ENCODE data around the gene COL6A2. TPM values are rescaled to one million over a fixed set of nuclear protein-coding genes. Genes with fewer than 3 reads are reported as not detected.

Gene COL6A2
- total RNA-seq, 1 donor = 11.3 TPM

DNA sequence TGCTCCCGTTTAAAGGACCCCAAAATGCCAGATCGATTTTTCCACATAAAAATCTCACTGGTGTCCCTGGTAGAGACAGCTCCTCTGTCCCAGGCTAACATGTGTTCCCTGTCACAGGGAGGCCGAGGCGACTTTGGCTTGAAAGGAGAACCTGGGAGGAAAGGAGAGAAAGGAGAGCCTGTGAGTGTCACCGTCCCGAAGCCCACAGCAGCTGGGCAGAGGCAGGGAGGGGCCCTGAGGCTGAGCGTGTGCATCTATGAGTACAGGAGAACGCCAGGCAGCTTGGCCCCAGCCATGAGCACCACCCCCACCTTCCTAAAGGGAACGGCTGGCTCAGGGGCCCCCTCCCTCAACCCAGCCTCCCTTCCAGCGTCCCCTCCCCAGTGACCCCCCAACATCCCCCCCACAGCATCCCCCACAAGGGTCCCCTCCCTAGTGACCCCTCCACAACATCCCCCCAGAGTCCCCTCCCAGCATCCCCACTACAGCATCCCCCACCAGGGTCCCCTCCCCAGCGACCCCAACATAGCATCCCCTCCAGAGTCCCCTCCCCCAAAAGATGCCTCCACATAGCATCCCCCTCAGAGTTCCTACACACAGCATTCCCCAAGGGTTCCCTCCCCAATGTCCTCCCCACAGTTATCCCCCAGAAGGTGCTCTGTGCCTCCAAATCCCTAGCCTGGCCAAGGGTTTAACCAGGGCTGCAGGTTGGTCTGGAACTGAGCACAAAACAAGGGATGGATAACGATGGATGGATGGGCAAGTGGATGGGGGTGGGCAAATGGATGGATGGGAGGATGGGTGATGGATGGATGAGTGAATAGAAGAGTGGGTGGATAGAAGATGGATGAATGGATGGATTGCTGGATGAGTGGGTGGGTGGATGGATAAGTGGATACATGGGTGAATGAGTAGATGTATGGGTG lies 25.1 kb downstream of the COL6A2 start:
- DNase-seq (ENCODE audit: low read depth in 2 of 3, low spot score in 2 of 3) = no peak

DNA sequence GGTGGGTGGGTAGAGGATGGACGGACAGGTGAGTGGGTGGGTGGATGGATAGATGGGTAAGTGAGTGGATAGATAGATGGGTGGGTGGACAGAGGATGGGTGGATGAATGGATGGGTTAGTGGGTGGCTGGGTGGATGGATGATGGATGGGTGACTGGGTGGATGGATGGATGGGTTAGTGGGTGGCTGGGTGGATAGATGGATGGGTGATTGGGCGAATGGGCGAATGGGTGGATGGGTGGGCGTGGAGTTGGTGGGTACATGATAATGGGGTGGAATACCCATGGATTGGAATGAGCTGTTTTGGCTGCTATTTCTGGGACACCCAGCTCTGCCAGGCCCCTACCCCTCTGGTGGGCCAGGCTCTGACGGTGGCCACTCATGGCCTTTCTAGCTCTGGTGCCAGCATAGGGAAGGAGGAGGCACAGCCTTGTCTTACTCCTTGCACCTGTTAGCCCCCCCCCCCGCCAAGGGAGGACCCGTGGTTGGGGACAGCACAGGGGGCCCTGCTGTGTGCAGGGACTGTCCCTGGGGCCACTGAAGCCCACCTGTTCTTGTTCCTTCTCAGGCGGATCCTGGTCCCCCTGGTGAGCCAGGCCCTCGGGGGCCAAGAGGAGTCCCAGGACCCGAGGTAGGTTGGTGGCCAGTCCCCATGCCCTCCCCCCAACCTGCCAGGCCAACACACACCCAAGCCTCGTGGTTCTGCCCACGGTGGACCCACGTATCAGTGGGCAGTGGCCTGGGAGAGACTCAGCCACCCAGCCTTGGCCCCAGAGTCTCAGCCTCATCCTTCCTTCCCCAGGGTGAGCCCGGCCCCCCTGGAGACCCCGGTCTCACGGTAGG lies 26.4 kb downstream of the COL6A2 start:
- DNase-seq (ENCODE audit: low read depth in 2 of 3, low spot score in 2 of 3) = no peak

DNA sequence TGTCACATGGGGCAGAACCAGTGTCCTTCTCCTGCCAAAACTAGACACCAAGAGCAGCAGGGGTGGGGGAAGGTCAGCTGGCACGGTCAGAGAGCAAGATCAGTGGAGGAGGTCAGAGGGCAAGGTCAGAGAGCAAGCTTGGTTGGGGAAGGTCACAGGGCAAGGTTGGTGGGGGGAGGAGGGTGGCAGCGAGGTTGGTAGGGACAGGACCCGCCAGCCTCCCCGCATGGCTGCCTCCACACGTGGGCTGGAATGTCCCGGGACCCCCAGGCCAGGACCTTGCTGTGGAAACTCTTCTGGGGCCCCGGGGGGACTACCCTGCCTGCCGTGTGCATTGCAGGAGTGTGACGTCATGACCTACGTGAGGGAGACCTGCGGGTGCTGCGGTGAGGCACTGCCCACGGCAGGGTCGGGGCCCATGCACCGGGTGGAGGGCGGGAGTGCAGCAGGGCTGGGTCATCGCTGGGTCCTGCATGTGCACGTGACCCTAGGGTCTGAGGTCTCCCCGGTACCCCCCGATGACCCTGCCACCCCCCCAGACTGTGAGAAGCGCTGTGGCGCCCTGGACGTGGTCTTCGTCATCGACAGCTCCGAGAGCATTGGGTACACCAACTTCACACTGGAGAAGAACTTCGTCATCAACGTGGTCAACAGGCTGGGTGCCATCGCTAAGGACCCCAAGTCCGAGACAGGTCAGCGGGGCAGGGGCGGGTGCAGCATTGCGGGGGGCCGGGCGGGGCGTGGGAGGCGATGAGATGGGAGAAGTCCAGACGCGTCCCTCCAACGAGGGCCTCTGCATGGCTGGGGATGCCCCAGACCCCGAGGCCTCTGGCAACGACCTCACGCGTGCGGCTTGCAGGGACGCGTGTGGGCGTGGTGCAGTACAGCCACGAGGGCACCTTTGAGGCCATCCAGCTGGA lies 27.3 kb downstream of the COL6A2 start:
- no peak for DNase-seq (ENCODE audit: low read depth in 2 of 3, low spot score in 2 of 3)

DNA sequence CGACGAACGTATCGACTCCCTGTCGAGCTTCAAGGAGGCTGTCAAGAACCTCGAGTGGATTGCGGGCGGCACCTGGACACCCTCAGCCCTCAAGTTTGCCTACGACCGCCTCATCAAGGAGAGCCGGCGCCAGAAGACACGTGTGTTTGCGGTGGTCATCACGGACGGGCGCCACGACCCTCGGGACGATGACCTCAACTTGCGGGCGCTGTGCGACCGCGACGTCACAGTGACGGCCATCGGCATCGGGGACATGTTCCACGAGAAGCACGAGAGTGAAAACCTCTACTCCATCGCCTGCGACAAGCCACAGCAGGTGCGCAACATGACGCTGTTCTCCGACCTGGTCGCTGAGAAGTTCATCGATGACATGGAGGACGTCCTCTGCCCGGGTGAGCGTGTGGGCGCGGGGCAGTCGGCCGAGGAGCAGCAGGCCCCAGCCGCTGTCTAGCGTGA lies 28.0 kb downstream of the COL6A2 start:
- DNase-seq (ENCODE audit: low read depth in 2 of 3, low spot score in 2 of 3) = no peak

DNA sequence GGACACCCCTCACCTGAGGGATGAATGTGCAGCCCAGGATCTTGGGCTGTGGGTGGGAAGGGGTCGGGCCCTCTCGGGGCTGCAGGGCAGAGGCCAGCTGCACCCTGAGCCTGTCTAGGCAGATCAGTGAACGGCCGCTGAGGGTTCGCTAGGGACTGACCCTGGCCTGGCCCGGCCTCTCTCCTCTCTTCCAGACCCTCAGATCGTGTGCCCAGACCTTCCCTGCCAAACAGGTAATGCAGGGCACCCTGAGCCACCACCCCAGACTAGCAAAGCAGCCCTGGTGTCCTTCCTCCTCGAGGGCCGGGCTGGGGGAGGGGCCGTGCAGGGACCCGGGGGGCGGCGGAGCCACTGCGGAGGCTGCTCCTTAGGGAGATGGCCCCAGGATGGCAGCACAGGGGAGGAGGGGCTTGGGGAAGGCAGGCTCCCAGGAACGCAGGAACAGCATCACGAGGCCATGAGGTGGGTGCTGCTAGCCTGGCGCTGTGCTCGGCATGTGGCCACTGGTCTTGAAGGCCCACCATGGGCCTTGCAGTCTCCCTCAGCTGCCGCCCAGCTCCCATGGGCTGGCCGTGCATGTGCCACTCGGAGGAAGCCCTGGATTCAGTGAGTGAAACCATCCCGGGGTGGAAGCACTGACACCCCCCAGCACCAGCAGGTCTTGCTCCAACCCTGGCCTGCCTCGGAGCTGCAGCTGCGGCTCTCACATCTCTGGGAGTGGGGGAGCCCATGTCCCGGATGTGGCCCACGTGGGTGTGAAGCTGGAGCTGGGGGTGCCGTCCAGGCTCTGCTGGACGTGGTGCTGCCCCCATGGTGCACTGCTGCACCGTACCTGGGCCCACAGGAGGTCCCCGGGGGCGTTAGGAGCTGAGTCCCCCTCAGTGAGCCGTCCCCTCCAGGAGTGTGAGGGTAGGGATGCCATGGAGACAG lies 28.7 kb downstream of the COL6A2 start:
- no peak for DNase-seq (ENCODE audit: low read depth in 2 of 3, low spot score in 2 of 3)

DNA sequence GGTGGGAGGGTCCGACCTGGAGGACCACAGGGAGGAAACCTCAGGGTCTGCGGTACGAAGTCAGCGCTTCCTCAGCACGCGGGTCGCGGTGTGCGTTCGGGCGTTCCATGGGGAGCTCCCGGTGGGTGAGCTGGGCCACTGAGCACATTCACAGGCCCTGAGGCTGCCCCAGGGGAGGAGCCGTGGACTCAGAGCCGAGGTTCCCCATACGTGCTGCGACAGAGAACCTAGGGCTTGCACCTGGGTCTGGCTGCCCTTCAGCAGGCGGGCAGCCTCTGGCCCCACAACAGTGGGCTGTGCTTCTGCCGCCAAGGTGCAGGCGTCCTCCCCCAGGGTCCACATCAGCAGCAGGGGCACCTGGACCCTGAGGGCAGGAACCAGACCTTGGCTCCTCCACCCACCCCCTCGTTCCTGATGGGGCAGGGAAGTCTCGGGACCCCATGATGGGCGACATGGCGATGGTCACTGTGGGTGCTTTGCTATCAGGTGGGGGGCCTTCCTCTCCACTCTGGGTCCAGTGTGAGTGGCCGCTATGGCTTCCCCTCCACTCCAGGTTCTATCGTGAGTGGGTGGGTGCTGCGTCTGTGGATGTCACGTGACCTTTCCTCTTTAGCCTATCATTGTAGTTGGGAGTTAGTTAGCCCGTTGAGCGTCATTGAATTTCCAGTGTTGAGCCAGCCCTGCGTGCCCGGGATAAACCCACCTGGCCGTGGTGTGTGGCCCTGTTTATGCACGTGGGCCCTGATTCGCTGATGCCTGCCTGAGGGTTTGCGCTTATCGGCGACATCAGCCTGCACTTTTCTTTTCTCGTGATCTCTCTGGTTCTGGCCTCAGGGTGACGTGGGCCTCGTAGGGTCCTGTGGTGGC lies 29.6 kb downstream of the COL6A2 start:
- no peak for DNase-seq (ENCODE audit: low read depth in 2 of 3, low spot score in 2 of 3)

DNA sequence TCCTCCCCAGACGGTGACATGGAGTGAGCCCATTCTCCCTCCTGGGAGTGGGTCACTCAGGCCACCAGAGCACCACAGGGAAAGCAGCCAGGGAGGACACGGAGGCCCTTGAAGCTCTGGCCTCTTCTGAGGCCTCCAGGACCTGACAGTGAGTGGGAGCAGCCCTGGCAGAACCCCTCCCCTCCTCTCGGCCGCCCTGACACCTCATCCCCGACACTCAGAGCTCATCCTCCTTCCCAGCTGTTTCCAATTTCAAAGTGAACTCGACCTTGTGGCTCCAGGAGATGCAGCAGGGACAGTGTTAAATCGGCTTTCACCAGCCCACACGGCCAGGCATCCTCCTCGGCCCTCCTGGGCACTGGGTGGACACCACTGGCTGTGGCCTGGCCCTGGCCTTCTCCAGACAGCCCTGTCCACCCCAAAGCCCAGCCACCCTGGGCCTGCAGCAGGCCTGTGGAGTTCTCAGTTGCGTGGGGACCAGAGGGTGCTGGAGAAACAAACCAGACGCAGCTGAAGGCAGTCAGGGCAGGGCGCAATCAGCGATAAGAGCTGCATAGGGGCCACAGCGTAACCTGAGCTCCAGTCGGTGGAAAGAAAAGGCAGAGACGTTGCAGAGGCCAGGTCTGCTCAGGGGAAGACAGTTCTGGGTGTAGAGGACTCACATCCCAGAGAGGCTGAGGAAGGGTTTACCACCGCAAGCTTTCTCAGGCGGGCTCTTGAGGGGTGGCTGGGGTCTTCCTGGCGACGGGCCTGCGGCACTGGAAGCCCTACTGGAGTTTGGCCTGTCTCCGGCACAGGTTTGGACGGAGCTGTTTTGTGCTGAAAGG lies 30.4 kb downstream of the COL6A2 start:
- no peak for DNase-seq (ENCODE audit: low read depth in 2 of 3, low spot score in 2 of 3)

DNA sequence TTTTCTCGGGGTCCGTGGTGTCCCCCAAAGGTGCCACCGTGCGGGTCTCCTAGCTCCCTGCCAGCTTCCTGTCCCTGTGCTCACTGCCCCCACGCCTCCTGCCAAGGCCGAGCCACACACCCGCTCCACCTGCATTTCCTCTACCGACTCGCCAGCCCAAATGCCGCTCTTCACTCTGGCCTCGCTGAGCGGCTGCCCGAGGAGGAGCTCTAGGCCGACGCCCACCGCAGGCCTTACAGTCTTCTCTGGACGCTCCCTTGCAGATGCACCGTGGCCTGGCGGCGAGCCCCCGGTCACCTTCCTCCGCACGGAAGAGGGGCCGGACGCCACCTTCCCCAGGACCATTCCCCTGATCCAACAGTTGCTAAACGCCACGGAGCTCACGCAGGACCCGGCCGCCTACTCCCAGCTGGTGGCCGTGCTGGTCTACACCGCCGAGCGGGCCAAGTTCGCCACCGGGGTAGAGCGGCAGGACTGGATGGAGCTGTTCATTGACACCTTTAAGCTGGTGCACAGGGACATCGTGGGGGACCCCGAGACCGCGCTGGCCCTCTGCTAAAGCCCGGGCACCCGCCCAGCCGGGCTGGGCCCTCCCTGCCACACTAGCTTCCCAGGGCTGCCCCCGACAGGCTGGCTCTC lies 31.1 kb downstream of the COL6A2 start:
- no peak for DNase-seq (ENCODE audit: low read depth in 2 of 3, low spot score in 2 of 3)

DNA sequence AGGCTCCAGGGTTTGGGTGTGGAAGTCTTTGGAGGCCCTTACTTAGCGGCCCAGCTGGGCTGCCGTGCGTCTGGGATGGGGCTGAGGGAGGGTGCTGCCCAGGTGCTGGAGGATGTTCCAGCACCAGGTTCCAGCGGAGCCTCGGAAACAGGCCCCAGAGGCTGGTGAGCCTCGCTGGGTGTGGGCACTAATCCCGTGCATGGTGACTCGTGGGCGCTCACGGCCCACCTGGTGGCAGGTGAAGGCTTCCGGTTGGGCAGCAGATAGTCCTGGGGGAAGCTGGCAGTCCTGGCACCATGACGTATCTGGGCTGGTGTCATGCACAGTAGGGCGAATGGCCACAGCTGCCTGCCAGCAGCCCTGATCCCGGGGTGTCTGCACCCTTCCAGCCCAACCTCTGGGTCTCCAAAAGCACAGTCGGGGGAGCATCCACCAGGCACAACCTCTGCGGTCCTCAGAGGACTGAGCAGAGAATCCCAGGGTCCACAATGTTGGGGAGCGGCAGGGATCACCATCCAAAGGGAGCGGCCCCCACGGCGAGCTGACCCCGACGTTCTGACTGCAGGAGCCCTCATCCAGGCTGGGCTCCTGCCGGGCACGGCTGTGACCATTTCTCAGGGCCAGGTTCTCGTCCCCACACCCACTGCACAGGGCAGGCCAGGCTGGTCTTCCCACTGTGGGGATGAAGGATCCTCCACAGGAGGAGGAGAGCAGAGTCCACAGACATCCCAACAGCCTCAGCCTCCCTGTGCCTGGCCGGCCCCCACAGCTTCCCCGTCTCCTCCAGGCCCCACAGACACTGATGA lies 32.1 kb downstream of the COL6A2 start:
- no peak for DNase-seq (ENCODE audit: low read depth in 2 of 3, low spot score in 2 of 3)

DNA sequence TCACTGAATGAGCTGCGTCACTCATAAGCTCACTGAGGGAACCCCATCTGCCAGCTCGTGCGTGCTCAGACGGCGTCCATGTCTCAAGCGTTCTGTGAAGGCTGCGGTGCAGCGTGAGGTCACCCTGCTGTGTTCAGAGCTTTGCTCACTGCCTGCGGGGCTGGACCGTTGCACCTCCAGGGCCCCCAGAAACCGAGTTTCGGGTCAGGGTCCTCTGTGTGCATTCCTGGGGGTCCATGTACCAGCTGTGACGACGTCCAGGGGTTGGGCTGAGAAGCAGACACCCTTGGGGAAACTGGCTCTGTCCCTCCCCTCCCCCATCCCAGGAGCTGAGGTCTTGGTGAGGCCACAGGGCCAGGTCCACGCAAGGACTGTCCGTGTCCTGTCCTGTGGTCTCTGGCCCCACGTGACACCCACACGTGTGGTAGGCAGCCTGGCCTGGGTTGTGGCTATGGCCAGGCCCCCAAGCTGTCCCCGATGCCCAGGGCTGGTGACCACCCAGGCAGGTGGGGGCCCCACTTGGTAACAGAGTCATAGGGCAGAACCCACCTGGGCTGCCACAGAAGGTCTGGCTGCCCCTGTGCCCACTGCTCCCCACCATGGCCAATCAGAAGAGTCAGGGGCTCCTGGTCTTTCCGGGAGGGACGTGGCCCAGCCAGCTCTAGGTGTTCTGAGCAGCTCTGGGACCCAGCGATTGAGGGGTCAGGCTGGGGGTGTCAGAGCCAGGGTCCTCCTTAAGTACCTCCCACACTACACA lies 33.1 kb downstream of the COL6A2 start:
- DNase-seq (ENCODE audit: low read depth in 2 of 3, low spot score in 2 of 3) = no peak

DNA sequence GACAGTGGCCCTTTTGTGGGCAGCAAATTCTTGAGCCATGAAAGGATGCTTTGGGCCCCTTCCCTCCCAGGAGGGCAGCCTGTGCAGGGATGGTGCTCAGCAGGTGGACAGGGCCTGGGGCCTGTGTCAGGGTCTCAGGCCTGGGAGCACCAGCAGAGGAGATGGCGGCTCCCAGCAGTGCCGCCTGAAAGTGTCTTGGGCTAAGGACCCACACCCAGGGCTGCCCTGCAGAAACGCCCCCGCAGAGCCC lies 33.6 kb downstream of the COL6A2 start:
- DNase-seq (ENCODE audit: low read depth in 2 of 3, low spot score in 2 of 3) = no peak

DNA sequence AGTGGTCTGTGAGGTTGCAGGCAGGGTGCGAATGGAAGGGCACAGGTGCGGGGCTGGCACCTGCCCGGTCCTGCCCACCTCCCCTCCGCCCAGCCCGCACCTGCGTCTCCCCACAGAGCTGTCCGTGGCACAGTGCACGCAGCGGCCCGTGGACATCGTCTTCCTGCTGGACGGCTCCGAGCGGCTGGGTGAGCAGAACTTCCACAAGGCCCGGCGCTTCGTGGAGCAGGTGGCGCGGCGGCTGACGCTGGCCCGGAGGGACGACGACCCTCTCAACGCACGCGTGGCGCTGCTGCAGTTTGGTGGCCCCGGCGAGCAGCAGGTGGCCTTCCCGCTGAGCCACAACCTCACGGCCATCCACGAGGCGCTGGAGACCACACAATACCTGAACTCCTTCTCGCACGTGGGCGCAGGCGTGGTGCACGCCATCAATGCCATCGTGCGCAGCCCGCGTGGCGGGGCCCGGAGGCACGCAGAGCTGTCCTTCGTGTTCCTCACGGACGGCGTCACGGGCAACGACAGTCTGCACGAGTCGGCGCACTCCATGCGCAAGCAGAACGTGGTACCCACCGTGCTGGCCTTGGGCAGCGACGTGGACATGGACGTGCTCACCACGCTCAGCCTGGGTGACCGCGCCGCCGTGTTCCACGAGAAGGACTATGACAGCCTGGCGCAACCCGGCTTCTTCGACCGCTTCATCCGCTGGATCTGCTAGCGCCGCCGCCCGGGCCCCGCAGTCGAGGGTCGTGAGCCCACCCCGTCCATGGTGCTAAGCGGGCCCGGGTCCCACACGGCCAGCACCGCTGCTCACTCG lies 34.1 kb downstream of the COL6A2 start:
- DNase-seq (ENCODE audit: low read depth in 2 of 3, low spot score in 2 of 3) = no peak

DNA sequence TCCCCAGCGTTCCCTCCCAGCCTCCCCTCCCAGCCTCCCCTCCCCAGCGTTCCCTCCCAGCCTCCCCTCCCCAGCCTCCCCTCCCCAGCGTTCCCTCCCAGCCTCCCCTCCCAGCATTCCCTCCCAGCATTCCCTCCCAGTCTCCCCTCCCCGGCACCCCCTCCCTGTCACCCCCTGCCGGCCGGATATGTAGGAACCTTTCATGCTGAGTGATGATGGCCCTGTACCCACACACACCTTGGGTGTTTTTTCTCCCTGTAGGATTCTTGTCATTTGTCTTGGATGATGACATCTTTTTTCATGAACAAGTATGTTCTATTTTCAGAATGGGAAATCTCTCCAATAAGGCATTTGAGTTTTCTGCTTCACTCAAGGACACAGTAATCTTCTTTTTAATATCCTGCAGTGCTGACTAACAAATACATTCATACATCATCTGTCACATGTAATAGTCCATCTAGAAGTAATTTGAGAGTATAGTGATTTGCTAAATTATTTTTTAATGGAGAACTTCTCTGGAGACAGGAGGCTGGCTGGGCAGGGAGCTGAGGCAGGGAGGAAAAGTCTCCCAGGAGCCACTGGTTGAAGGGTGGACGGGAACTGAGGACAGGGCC lies 38.0 kb downstream of the COL6A2 start:
- DNase-seq (ENCODE audit: low read depth in 2 of 3, low spot score in 2 of 3) = no peak

DNA sequence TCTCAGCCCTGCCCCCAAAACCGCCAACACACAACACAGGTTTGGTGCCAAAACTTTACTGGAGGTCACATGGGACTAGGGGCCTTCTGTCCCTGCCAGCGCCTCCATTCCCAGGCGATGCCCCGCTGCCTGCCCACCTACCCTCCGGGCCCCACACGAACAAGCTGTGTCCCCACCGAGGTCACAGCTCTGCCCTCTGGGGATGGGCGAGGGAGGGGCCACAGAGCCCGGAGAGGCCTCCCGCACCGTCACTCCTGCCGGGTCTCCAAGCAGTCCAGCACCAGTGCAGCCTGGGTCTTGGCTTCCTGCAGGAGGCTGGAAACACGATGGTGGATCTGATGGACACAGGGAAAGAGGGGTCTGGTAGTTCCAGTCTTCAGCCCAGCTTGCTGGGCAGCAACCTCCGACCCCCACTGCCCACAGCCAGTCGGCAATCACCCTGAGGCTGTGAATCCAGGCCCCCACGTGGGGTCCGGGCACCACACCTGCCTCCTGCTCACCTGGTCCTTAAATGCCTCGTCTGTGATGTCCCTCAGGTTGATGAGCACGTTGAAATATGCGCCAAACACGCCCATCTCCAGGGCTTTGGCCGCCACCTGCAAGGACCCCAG lies 38.9 kb downstream of the COL6A2 start:
- DNase-seq (ENCODE audit: low read depth in 2 of 3, low spot score in 2 of 3) = no peak
